HEK293 (cell line): ENCODE data around the gene GTPBP6.

ENCODE experiments used
- CTCF ChIA-PET: fragments of 350-600 bp; formaldehyde crosslinking; extraction: SDS; loops from one replicate; lab custom pipeline; 2021; ENCODE audit warnings: antibody characterized with exemption; lab: Yijun Ruan, JAX
- POLR2A ChIA-PET: fragments of 300-600 bp; formaldehyde crosslinking; extraction: SDS; loops from one replicate; lab custom pipeline; 2020; ENCODE audit warnings: antibody characterized with exemption, inconsistent platforms; lab: Yijun Ruan, JAX
- H3K27ac ChIP-seq: fragments of 200-500 bp; sonication (Bioruptor generic); 2 replicates; pipeline ENCODE4 v1.5.1; 2014; ENCODE audit warnings: low read depth, low read length, control low read depth, inconsistent platforms; ENCODE audit errors: extremely low read depth
- H3K36me3 ChIP-seq, 2 experiments: fragments of 200-500 bp in 1 of 2; sonication (Bioruptor generic) in 1 of 2; 1 replicate in 1 of 2; 2 replicates in 1 of 2; pipeline ENCODE4 v1.5.1; 2014 to 2017; ENCODE audit warnings: inconsistent platforms in 2 of 2, low read length in 2 of 2; ENCODE audit not compliant: control insufficient read depth in 2 of 2, insufficient read depth in 1 of 2
- H3K4me1 ChIP-seq: fragments of 200-500 bp; sonication (Bioruptor generic); 2 replicates; pipeline ENCODE4 v1.5.1; 2014; ENCODE audit warnings: mild to moderate bottlenecking, low read length, inconsistent platforms; ENCODE audit not compliant: control insufficient read depth, insufficient read depth
- H3K4me3 ChIP-seq: 2 replicates; pipeline ENCODE4 v1.5.1; 2011; ENCODE audit warnings: low read depth, mild to moderate bottlenecking, control low read depth, low read length, moderate library complexity
- H3K9me3 ChIP-seq: fragments of 200-500 bp; sonication (Bioruptor generic); 2 replicates; pipeline ENCODE4 v1.5.1; 2014; ENCODE audit warnings: low read depth, low read length, inconsistent platforms; ENCODE audit not compliant: control insufficient read depth, insufficient read depth
- ATF2 ChIP-seq: fragments of 450-650 bp; formaldehyde crosslinking; IDR thresholded peaks from 2 replicates; pipeline ENCODE4 v1.5.1; 2016; ENCODE audit warnings: missing biosample characterization, missing genetic modification characterization, low read depth
- GLI2 ChIP-seq: fragments of 450-650 bp; formaldehyde crosslinking; IDR thresholded peaks from 2 replicates; pipeline ENCODE4; 2017; ENCODE audit warnings: missing biosample characterization, missing genetic modification characterization, low read depth, borderline replicate concordance
- KLF8 ChIP-seq: fragments of 450-650 bp; formaldehyde crosslinking; IDR thresholded peaks from 2 replicates; pipeline ENCODE4 v1.5.1; 2016; ENCODE audit warnings: missing biosample characterization, missing genetic modification characterization
- PRDM1 ChIP-seq: fragments of 450-650 bp; formaldehyde crosslinking; IDR thresholded peaks from 2 replicates; pipeline ENCODE4; 2016; ENCODE audit warnings: missing biosample characterization, missing genetic modification characterization
- SP7 ChIP-seq: fragments of 450-650 bp; formaldehyde crosslinking; IDR thresholded peaks from 2 replicates; pipeline ENCODE4 v1.5.1; 2016; ENCODE audit warnings: missing biosample characterization, missing genetic modification characterization
- TRIM28 ChIP-seq: IDR thresholded peaks from 2 replicates; pipeline ENCODE4 v1.6.1; 2011; ENCODE audit warnings: low read length, control low read depth, borderline replicate concordance
- WT1 ChIP-seq: fragments of 450-650 bp; formaldehyde crosslinking; IDR thresholded peaks from 2 replicates; pipeline ENCODE4 v1.5.1; 2016; ENCODE audit warnings: missing biosample characterization, missing genetic modification characterization
- ZBTB26 ChIP-seq: fragments of 450-650 bp; formaldehyde crosslinking; optimal IDR thresholded peaks from 2 replicates; pipeline ENCODE3; 2016; ENCODE audit warnings: missing biosample characterization, mild to moderate bottlenecking, missing genetic modification characterization
- ZNF112 ChIP-seq: fragments of 450-650 bp; formaldehyde crosslinking; IDR thresholded peaks from 2 replicates; pipeline ENCODE4 v1.5.0; 2017; ENCODE audit warnings: missing biosample characterization, missing genetic modification characterization
- ZNF121 ChIP-seq: fragments of 450-650 bp; formaldehyde crosslinking; IDR thresholded peaks from 2 replicates; pipeline ENCODE4 v1.5.1; 2016; ENCODE audit warnings: missing biosample characterization, missing genetic modification characterization
- ZNF133 ChIP-seq: fragments of 450-650 bp; formaldehyde crosslinking; IDR thresholded peaks from 2 replicates; pipeline ENCODE4 v1.5.1; 2016; ENCODE audit warnings: missing biosample characterization, missing genetic modification characterization
- ZNF146 ChIP-seq: fragments of 450-650 bp; formaldehyde crosslinking; IDR thresholded peaks from 2 replicates; pipeline ENCODE4 v1.5.1; 2016; ENCODE audit warnings: missing biosample characterization, missing genetic modification characterization
- ZNF148 ChIP-seq: fragments of 450-650 bp; formaldehyde crosslinking; IDR thresholded peaks from 2 replicates; pipeline ENCODE4 v1.5.0; 2017; ENCODE audit warnings: missing biosample characterization, missing genetic modification characterization, borderline replicate concordance
- ZNF214 ChIP-seq: fragments of 450-650 bp; formaldehyde crosslinking; IDR thresholded peaks from 2 replicates; pipeline ENCODE4 v1.5.1; 2017; ENCODE audit warnings: missing biosample characterization, mild to moderate bottlenecking, missing genetic modification characterization, borderline replicate concordance
- ZNF37A ChIP-seq: fragments of 450-650 bp; IDR thresholded peaks from 2 replicates; pipeline ENCODE4 v1.5.1; 2018; ENCODE audit warnings: missing biosample characterization, missing genetic modification characterization
- ZNF48 ChIP-seq: fragments of 450-650 bp; formaldehyde crosslinking; IDR thresholded peaks from 2 replicates; pipeline ENCODE4 v1.5.1; 2016; ENCODE audit warnings: missing biosample characterization, missing genetic modification characterization
- ZNF513 ChIP-seq: fragments of 450-650 bp; IDR thresholded peaks from 2 replicates; pipeline ENCODE4 v1.5.1; 2018; ENCODE audit warnings: missing biosample characterization, missing genetic modification characterization
- ZNF560 ChIP-seq: fragments of 450-650 bp; formaldehyde crosslinking; IDR thresholded peaks from 2 replicates; pipeline ENCODE4 v1.5.1; 2017; ENCODE audit warnings: missing biosample characterization, missing genetic modification characterization, borderline replicate concordance
- ZNF561 ChIP-seq: fragments of 450-650 bp; IDR thresholded peaks from 2 replicates; pipeline ENCODE4 v1.5.1; 2018; ENCODE audit warnings: missing biosample characterization, missing genetic modification characterization, borderline replicate concordance
- ZNF585B ChIP-seq: fragments of 450-650 bp; formaldehyde crosslinking; IDR thresholded peaks from 2 replicates; pipeline ENCODE4 v1.5.1; 2016; ENCODE audit warnings: missing biosample characterization, missing genetic modification characterization
- ZNF623 ChIP-seq: fragments of 450-650 bp; formaldehyde crosslinking; IDR thresholded peaks from 2 replicates; pipeline ENCODE4 v1.5.1; 2016; ENCODE audit warnings: missing biosample characterization, missing genetic modification characterization
- ZNF658 ChIP-seq: fragments of 450-650 bp; formaldehyde crosslinking; IDR thresholded peaks from 2 replicates; pipeline ENCODE4; 2016; ENCODE audit warnings: missing biosample characterization, missing genetic modification characterization
- ZNF791 ChIP-seq: fragments of 450-650 bp; formaldehyde crosslinking; IDR thresholded peaks from 2 replicates; pipeline ENCODE4 v1.5.1; 2016; ENCODE audit warnings: missing biosample characterization, missing genetic modification characterization
- ZNF830 ChIP-seq: fragments of 450-650 bp; IDR thresholded peaks from 2 replicates; pipeline ENCODE4 v1.5.0; 2018; ENCODE audit warnings: missing biosample characterization, missing genetic modification characterization, low read depth, mild to moderate bottlenecking, moderate library complexity
- TF ChIP-seq, protein P1 (sequence below): fragments of 450-650 bp; formaldehyde crosslinking; conservative IDR thresholded peaks from 2 replicates; pipeline ENCODE4 v1.5.1; 2016; ENCODE audit warnings: low read depth, missing biosample characterization, missing genetic modification characterization
- TF ChIP-seq, protein P2 (sequence below): fragments of 450-650 bp; formaldehyde crosslinking; IDR thresholded peaks from 2 replicates; pipeline ENCODE4 v1.5.1; 2016; ENCODE audit warnings: missing biosample characterization, missing genetic modification characterization

GTPBP6 gene

DNA sequence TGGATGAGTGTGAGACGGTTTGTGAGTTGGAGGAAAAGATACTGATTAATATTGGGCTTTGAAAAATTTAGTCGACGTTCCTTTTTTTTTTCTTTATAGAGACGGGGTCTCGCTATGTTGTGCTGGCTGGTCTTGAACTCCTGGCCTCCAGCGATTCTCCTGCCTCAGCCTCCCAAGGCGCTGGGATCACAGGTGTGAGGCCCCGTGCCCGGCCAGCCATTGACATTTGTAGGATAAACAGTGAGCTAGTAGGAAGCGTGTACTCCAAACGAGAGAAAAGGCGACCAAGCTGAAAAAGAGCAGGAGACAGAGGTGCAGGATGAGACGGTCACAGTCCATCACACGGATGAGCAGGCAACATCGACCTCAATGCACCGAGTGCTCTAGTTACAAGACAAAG, 48.8 kb upstream of the GTPBP6 start (continued):
- no peak for TF ChIP-seq ATF2 (tag by site-specific recombination)
- TF ChIP-seq ZNF560 (tag by site-specific recombination), result no peak
- no peak for TF ChIP-seq GLI2 (tag by site-specific recombination)
- TF ChIP-seq KLF8 (tag by site-specific recombination), result no peak
- TF ChIP-seq ZNF585B (tag by site-specific recombination), result no peak
- no peak for TF ChIP-seq ZNF112 (tag by site-specific recombination)
- no peak for TF ChIP-seq ZNF37A (tag by site-specific recombination)
- no peak for TF ChIP-seq ZNF148 (tag by site-specific recombination)
- TF ChIP-seq ZNF830 (tag by site-specific recombination), result no peak
- TF ChIP-seq ZNF561, result no peak
- TF ChIP-seq ZNF121 (tag by site-specific recombination), result no peak

DNA sequence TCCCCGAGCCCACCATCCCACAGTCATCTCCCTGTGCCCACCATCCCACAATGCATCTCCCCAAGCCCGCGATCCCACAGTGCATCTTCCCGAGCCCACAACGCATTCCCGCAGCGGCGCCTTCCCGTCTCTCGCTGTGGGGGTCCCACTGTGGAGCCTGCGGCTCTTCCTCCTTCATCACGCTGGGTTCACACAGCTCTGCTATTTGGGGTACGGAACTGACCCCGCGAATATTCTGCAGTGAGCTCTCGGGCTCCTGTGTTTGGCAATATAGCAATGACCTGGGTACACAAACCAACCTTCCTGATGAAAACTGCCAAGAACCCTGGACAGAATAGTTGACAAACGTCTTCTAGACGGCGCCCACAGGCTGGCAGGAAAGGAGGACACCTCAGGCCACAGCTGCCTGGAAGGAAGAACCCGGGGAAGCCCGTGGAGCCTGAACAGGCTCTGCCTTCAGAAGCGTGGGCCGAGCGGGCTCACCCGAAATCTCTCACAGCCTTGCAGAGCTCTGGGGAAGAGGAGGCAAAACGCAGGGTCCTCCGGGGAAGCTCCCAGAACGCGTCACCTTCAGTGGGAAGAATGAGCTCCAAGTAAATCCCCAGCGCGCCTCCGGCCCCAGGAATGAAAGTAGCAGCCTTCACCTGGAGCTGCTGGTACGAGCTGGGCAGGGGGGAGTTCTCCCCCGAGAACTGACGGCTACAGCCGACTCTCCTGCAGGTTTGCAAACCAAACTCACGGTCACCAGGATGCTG, 45.2 kb upstream of the GTPBP6 start:
- Histone ChIP-seq H3K4me1 (no peaks in the 10 kb centered on the region), H3K4me3 (no peak overlapping the region), H3K36me3 (peaks cover 5 to 29% of the 10 kb centered on the region in 2 experiments; a peak in 2 of 3 replicates), H3K9me3 (no peaks in the 10 kb centered on the region)
- CTCF ChIA-PET, result no interaction called here
- POLR2A ChIA-PET, result no interaction called here
- TF ChIP-seq, protein P1, sequence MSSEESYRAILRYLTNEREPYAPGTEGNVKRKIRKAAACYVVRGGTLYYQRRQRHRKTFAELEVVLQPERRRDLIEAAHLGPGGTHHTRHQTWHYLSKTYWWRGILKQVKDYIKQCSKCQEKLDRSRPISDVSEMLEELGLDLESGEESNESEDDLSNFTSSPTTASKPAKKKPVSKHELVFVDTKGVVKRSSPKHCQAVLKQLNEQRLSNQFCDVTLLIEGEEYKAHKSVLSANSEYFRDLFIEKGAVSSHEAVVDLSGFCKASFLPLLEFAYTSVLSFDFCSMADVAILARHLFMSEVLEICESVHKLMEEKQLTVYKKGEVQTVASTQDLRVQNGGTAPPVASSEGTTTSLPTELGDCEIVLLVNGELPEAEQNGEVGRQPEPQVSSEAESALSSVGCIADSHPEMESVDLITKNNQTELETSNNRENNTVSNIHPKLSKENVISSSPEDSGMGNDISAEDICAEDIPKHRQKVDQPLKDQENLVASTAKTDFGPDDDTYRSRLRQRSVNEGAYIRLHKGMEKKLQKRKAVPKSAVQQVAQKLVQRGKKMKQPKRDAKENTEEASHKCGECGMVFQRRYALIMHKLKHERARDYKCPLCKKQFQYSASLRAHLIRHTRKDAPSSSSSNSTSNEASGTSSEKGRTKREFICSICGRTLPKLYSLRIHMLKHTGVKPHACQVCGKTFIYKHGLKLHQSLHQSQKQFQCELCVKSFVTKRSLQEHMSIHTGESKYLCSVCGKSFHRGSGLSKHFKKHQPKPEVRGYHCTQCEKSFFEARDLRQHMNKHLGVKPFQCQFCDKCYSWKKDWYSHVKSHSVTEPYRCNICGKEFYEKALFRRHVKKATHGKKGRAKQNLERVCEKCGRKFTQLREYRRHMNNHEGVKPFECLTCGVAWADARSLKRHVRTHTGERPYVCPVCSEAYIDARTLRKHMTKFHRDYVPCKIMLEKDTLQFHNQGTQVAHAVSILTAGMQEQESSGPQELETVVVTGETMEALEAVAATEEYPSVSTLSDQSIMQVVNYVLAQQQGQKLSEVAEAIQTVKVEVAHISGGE (tag by site-specific recombination), result no peak
- TF ChIP-seq PRDM1 (tag by site-specific recombination) (no peak), ZNF658 (no peak), WT1 (no peak), ZNF214 (tag by site-specific recombination) (no peak), SP7 (tag by site-specific recombination) (no peak), ZNF791 (tag by site-specific recombination) (no peak), ZNF623 (tag by site-specific recombination) (no peak), ZBTB26 (tag by site-specific recombination) (no peak), ZNF48 (tag by site-specific recombination) (no peak), ZNF830 (tag by site-specific recombination) (no peak), ZNF513 (tag by site-specific recombination) (no peak), ZNF146 (tag by site-specific recombination) (no peak), TRIM28 (no peak), ZNF133 (tag by site-specific recombination) (no peak)
- TF ChIP-seq, protein P2, sequence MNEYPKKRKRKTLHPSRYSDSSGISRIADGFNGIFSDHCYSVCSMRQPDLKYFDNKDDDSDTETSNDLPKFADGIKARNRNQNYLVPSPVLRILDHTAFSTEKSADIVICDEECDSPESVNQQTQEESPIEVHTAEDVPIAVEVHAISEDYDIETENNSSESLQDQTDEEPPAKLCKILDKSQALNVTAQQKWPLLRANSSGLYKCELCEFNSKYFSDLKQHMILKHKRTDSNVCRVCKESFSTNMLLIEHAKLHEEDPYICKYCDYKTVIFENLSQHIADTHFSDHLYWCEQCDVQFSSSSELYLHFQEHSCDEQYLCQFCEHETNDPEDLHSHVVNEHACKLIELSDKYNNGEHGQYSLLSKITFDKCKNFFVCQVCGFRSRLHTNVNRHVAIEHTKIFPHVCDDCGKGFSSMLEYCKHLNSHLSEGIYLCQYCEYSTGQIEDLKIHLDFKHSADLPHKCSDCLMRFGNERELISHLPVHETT (tag by site-specific recombination), result no peak
- TF ChIP-seq, all 188 proteins: peak for 0
- H3K27ac ChIP-seq, result no peak overlapping the region
